Measurements from ENCODE around the gene ANKFY1.

Gene ANKFY1

GRCh38 chr17:4159761-4160160 is 104.0 kb downstream of the ANKFY1 start:
- no peak for ATAC-seq (ENCODE audit: insufficient read depth, low read depth)
- Histone ChIP-seq H3K9ac (ENCODE audit: low read depth, low read length) (no peak overlapping the region), H3K27ac (ENCODE audit: low read length) (no peak overlapping the region), H3K27me3 (ENCODE audit: insufficient read depth, low read length, poor library complexity) (no peaks in the 10 kb centered on the region), H3K4me2 (ENCODE audit: insufficient read depth, low read length) (no peak overlapping the region), H3K4me3 (ENCODE audit: low read depth in 1 of 2, low read length in 2 of 2) (no peak overlapping the region), H3K9me3 (ENCODE audit: insufficient read depth, low read length, severe bottlenecking) (no peaks in the 10 kb centered on the region), H3K4me1 (ENCODE audit: insufficient read depth, low read length) (no peaks in the 10 kb centered on the region), H3K36me3 (ENCODE audit: insufficient read depth, low read length) (peaks cover 13% of the 10 kb centered on the region), H4K20me1 (ENCODE audit: insufficient read depth, low read length) (no peaks in the 10 kb centered on the region), H2AFZ (ENCODE audit: low read depth, low read length) (no peak overlapping the region), H3K79me2 (ENCODE audit: insufficient read depth, low read length) (no peaks in the 10 kb centered on the region)
- no peak for DNase-seq
- TF ChIP-seq CTCF (IDR thresholded peaks at IDR 0.05; ENCODE audit: borderline replicate concordance, extremely low read depth, low read length, poor library complexity, severe bottlenecking) (no peak), EZH2 (IDR thresholded peaks at IDR 0.05; ENCODE audit: borderline replicate concordance, low read depth, low read length, severe bottlenecking) (no peak)

DNA sequence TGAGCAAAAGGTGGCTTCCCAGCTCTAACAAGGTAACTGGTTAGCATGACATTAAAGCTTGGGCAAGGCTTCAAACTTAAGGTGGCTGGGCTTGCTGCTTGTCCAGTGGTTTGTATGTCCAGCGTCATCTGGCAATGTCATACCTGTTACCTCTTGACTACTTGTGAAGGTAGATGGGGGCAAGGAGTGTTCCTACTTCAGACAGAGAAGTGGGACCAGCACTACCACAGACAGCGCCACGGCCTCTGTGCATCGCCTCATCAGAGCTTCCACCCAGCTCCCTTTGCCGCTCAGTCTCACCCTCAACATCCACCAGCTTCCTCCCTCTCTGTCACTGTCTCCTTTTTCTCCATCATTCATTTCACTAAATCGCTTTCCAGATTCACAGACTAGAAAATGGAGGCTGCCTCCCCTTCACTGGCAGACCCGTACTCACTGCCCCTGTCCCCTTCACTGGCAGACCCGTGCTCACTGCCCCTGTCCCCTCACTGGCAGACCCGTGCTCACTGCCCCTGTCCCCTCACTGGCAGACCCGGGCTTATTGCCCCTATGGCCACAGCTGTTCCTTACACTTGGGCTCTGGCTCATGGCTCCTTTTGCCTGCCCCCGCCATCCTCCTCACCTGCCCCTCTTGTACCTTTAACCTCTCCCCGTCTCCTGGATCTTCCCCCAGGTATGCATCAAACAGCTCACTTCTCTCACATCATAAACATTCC is 106.0 kb downstream of the ANKFY1 start:
- Histone ChIP-seq H3K27me3 (ENCODE audit: insufficient read depth, low read length, poor library complexity) (no peaks in the 10 kb centered on the region), H3K4me2 (ENCODE audit: insufficient read depth, low read length) (no peak overlapping the region), H3K4me1 (ENCODE audit: insufficient read depth, low read length) (no peaks in the 10 kb centered on the region), H3K4me3 (ENCODE audit: low read depth in 1 of 2, low read length in 2 of 2) (no peak overlapping the region), H3K36me3 (ENCODE audit: insufficient read depth, low read length) (peaks cover 5% of the 10 kb centered on the region; the same call in 1 of the 2 replicates), H3K9me3 (ENCODE audit: insufficient read depth, low read length, severe bottlenecking) (no peaks in the 10 kb centered on the region), H4K20me1 (ENCODE audit: insufficient read depth, low read length) (no peaks in the 10 kb centered on the region), H3K27ac (ENCODE audit: low read length) (no peak overlapping the region), H3K79me2 (ENCODE audit: insufficient read depth, low read length) (no peaks in the 10 kb centered on the region), H3K9ac (ENCODE audit: low read depth, low read length) (no peak overlapping the region), H2AFZ (ENCODE audit: low read depth, low read length) (no peak overlapping the region)
- ATAC-seq (ENCODE audit: insufficient read depth, low read depth) (no peak), DNase-seq (no peak)
- TF ChIP-seq EZH2 (IDR thresholded peaks at IDR 0.05; ENCODE audit: borderline replicate concordance, low read depth, low read length, severe bottlenecking) (no peak), CTCF (IDR thresholded peaks at IDR 0.05; ENCODE audit: borderline replicate concordance, extremely low read depth, low read length, poor library complexity, severe bottlenecking) (no peak)

DNA sequence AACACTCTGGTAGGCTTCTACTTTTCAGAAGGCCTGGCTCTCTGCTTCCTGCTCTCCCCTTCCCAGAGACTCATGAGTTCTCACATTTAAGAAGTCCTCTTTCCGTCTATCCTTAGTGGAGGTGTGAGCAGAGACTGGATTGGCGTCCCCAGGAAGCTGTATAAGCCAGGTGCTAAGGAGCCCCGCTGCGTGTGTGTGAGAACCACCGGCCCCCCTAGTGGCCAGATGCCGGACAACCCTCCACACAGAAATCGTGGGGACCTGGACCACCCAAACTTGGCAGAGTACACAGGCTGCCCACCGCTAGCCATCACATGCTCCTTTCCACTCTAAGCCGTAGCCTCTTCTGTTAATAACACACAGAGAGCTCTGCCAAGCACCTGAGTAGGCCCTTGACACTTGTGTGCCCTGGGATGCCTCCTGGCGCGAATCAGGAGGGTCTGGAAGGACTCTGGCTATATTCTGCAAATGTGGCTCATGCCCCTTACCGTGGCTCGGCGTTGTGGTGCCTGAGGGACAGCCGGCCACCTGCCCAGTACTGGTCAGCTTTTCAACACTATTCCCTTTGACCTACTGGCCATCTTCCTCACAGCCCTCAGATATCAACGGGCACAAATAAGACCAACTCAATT is 106.9 kb downstream of the ANKFY1 start:
- no peak overlapping the region for H2AFZ ChIP-seq (ENCODE audit: low read depth, low read length)
- no peaks in the 10 kb centered on the region for H3K27me3 ChIP-seq (ENCODE audit: insufficient read depth, low read length, poor library complexity)
- H3K4me3 ChIP-seq (ENCODE audit: low read depth in 1 of 2, low read length in 2 of 2) = no peak overlapping the region
- H3K79me2 ChIP-seq (ENCODE audit: insufficient read depth, low read length) = no peaks in the 10 kb centered on the region
- H3K4me2 ChIP-seq (ENCODE audit: insufficient read depth, low read length) = no peak overlapping the region
- no peak overlapping the region for H3K9ac ChIP-seq (ENCODE audit: low read depth, low read length)
- no peaks in the 10 kb centered on the region for H4K20me1 ChIP-seq (ENCODE audit: insufficient read depth, low read length)
- TF ChIP-seq EZH2 (IDR thresholded peaks at IDR 0.05; ENCODE audit: borderline replicate concordance, low read depth, low read length, severe bottlenecking) (no peak), CTCF (IDR thresholded peaks at IDR 0.05; ENCODE audit: borderline replicate concordance, extremely low read depth, low read length, poor library complexity, severe bottlenecking) (peak; percentile 46)
- no peak overlapping the region for H3K27ac ChIP-seq (ENCODE audit: low read length)
- peaks cover 5% of the 10 kb centered on the region; the same call in 1 of the 2 replicates for H3K36me3 ChIP-seq (ENCODE audit: insufficient read depth, low read length)
- peak; percentile 54; the same call in 1 of the 3 replicates for ATAC-seq (ENCODE audit: insufficient read depth, low read depth)
- H3K4me1 ChIP-seq (ENCODE audit: insufficient read depth, low read length) = no peaks in the 10 kb centered on the region
- no peak for DNase-seq
- H3K9me3 ChIP-seq (ENCODE audit: insufficient read depth, low read length, severe bottlenecking) = no peaks in the 10 kb centered on the region
